Measurements from ENCODE around the gene GRK3.

The GRK3 gene

DNA sequence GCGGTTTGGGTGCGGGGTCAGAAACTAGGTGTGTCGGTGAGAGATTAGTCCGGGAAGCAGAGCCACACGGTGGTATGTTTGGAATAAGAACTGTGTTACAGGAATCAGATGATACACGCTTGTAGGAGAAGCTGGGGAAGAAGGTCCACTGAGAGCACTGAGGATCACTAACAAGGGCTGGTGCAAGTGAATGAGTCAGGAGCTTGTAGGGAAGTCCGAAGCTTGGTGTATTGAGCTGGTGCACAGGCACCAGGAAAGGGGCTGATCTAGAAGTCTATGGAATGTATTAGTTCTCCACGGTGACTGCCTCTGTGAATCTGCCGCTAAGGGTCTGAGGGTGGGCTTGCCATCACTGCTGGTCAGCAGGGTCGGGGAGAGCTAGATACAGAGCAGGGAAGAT, 18.8 kb upstream of the GRK3 start:
- no peaks in the 10 kb centered on the region for H3K36me3 ChIP-seq (ENCODE audit: control insufficient read depth, low read length)
- no peaks in the 10 kb centered on the region for H3K9me2 ChIP-seq (replicated peaks; ENCODE audit: control insufficient read depth, low read length)
- H3K27ac ChIP-seq (ENCODE audit: low read depth, low read length): no peak overlapping the region
- H3K79me2 ChIP-seq (ENCODE audit: control insufficient read depth, low read length): no peaks in the 10 kb centered on the region
- H3K9me3 ChIP-seq (ENCODE audit: control insufficient read depth, insufficient read depth, low read length): no peaks in the 10 kb centered on the region
- no peak overlapping the region for H3K4me2 ChIP-seq (ENCODE audit: low read length)
- no peak overlapping the region for H3K4me3 ChIP-seq (ENCODE audit: low read length)
- no peaks in the 10 kb centered on the region for H4K20me1 ChIP-seq (ENCODE audit: control insufficient read depth, insufficient read depth, low read depth, low read length)
- peaks cover 12% of the 10 kb centered on the region for H3K4me1 ChIP-seq (ENCODE audit: control insufficient read depth, low read length)
- H3F3A ChIP-seq (ENCODE audit: control insufficient read depth, insufficient read depth): no peaks in the 10 kb centered on the region
- no peak for TF ChIP-seq EZH2phosphoT487 (IDR thresholded peaks at IDR 0.05; ENCODE audit: borderline replicate concordance, low read length)
- TF ChIP-seq CTCF (IDR thresholded peaks at IDR 0.05; ENCODE audit: low read depth, low read length, poor library complexity, severe bottlenecking): no peak
- no peaks in the 10 kb centered on the region for H3K27me3 ChIP-seq (ENCODE audit: control insufficient read depth, low read length)

DNA sequence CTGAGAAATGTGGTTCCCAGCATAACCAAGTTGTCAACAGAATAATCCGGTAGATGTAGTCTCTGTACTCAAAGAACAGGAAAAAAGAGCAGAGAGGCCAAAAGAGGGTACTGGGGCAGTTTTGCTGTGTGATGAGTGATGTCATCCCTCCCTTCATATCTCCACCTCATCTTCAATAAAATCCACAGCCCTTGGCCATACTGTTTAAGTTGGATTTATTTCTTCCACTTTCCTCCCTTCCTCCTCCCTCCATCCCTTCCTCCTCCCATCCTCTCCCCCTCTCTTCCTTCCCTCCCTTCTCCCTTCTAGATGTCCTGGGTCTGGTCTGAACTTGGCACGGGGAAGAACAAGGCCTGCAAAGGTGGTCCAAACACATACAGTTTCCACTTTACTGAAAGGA, 18.2 kb upstream of the GRK3 start:
- Histone ChIP-seq H3K27me3 (ENCODE audit: control insufficient read depth, low read length) (no peaks in the 10 kb centered on the region), H3K4me1 (ENCODE audit: control insufficient read depth, low read length) (peaks cover 12% of the 10 kb centered on the region), H3K27ac (ENCODE audit: low read depth, low read length) (no peak overlapping the region), H3F3A (ENCODE audit: control insufficient read depth, insufficient read depth) (no peaks in the 10 kb centered on the region), H3K9me2 (replicated peaks; ENCODE audit: control insufficient read depth, low read length) (no peaks in the 10 kb centered on the region), H3K9me3 (ENCODE audit: control insufficient read depth, insufficient read depth, low read length) (no peaks in the 10 kb centered on the region), H3K79me2 (ENCODE audit: control insufficient read depth, low read length) (no peaks in the 10 kb centered on the region), H4K20me1 (ENCODE audit: control insufficient read depth, insufficient read depth, low read depth, low read length) (no peaks in the 10 kb centered on the region), H3K36me3 (ENCODE audit: control insufficient read depth, low read length) (no peaks in the 10 kb centered on the region), H3K4me3 (ENCODE audit: low read length) (no peak overlapping the region), H3K4me2 (ENCODE audit: low read length) (no peak overlapping the region)
- TF ChIP-seq EZH2phosphoT487 (IDR thresholded peaks at IDR 0.05; ENCODE audit: borderline replicate concordance, low read length) (no peak), CTCF (IDR thresholded peaks at IDR 0.05; ENCODE audit: low read depth, low read length, poor library complexity, severe bottlenecking) (no peak)

DNA sequence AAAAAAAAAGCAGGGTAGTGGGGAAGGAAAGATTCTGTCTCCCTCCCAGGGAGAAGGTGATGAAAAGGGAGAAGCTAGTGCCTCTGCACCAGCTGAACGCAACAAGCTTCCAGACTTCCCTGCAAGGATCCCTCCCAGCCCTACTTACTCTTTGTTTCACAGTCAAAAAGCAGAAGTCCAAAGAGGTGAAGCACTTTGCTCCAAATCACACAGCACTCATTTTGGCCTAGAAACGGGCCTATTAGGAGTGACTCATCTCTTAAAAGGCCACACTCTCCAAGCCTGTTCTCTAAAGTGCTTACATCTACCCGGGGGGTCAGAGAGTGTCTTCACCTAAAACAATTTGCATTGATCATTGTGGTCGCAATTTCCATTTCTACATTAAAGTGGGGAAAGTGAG, 17.7 kb upstream of the GRK3 start:
- Histone ChIP-seq H3K36me3 (ENCODE audit: control insufficient read depth, low read length) (no peaks in the 10 kb centered on the region), H3K4me1 (ENCODE audit: control insufficient read depth, low read length) (peaks cover 12% of the 10 kb centered on the region), H3K27me3 (ENCODE audit: control insufficient read depth, low read length) (no peaks in the 10 kb centered on the region), H3K4me2 (ENCODE audit: low read length) (no peak overlapping the region), H3K9me2 (replicated peaks; ENCODE audit: control insufficient read depth, low read length) (no peaks in the 10 kb centered on the region), H3K79me2 (ENCODE audit: control insufficient read depth, low read length) (no peaks in the 10 kb centered on the region), H3K9me3 (ENCODE audit: control insufficient read depth, insufficient read depth, low read length) (no peaks in the 10 kb centered on the region), H3K27ac (ENCODE audit: low read depth, low read length) (no peak overlapping the region), H3F3A (ENCODE audit: control insufficient read depth, insufficient read depth) (no peaks in the 10 kb centered on the region), H4K20me1 (ENCODE audit: control insufficient read depth, insufficient read depth, low read depth, low read length) (no peaks in the 10 kb centered on the region), H3K4me3 (ENCODE audit: low read length) (no peak overlapping the region)
- no peak for TF ChIP-seq CTCF (IDR thresholded peaks at IDR 0.05; ENCODE audit: low read depth, low read length, poor library complexity, severe bottlenecking)
- no peak for TF ChIP-seq EZH2phosphoT487 (IDR thresholded peaks at IDR 0.05; ENCODE audit: borderline replicate concordance, low read length)

Data from DOHH2 (cell line).